ENCODE data around the gene PLEKHB1.
"Not testable (repeated sequence)": the region's sequence is repeated elsewhere in the genome, so short reads cannot be mapped to it uniquely, and the experiment has no call there.

The PLEKHB1 gene

GRCh38 chr11:73648571-73649046, 2.2 kb downstream of the PLEKHB1 start:
- peak; percentile 69 to 88 for DNase-seq

- no peak for DNase-seq
Measured at GRCh38 chr11:73649206-73649605, 2.8 kb downstream of the PLEKHB1 start.

DNA sequence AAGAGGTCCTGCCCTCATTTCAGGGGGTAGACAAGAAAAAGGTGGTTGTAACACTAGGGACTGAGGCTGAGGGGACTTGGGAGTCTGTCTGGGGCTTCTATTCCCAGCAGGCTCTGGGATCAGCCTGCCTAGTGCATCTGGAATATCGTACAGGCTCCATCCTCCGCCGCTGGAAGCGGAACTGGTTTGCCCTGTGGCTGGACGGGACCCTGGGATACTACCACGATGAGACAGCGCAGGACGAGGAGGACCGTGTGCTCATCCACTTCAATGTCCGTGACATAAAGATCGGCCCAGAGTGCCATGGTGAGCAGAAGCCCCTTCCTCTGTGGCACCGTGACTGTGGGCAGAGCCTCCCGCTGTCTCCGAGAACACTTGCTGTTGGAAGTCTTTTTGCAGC, 4.0 kb downstream of the PLEKHB1 start:
- DNase-seq: no peak

GRCh38 chr11:73651252-73651651, 4.9 kb downstream of the PLEKHB1 start:
- no peak for DNase-seq

- DNase-seq: no peak
Measured at GRCh38 chr11:73651661-73652045, 5.3 kb downstream of the PLEKHB1 start.

DNA sequence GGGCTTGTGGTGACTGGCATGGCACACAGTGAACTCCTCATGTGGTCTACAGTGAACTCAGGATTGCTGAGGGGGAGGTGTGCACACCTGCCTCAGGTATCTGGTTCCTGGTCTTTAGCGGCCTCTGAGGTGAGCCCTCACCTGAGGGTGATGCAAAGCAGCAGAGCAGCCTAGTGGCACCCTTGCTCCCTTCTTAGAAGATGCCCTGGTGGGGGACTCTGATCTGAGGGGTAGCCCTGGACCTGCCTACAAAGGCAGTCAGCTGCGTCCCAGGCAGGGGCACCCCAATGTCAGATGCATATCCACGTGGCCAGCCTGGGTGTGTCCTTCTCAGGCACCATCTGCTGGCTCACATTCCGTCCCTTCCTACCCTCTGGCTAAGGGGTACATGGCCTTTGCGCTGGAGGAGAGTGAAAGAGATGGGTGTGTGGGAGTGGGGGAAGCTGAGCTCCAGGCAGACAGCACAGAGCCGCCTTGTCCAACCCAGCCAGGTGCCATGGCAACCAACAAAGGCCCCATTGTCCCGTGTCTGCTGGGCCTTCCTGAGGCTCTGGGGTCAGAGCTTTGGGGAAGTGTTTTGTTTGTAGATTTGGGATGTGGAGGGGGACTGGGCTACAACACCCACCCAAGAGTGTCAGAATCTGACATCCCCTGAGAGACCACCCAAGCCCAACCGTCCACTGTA, 5.8 kb downstream of the PLEKHB1 start:
- peak; percentile 97 to 99 for DNase-seq

- peak in 1 of 2 experiments; percentile 35 for DNase-seq
Measured at GRCh38 chr11:73652856-73653559, 6.6 kb downstream of the PLEKHB1 start.

DNA sequence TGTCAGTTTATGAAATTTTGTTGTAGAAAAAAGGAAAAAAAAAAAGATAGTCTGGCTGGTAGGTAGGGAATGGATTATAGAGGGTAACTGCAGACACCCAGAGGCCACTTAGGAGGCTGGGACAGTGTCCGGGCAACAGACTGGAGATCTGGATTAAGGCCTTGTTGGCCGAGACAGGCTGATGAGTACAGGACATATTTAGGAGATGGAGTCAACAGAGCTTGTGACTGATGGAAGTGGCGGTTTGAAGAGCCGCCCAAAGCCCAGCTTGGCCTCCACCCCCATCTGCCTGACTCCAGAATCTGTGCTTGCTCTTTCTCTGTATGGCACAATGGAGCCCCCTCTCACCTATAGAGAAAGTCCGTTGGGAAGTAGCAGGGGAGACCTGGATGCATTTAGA, 7.6 kb downstream of the PLEKHB1 start:
- no peak for DNase-seq

GRCh38 chr11:73654482-73655021, 8.2 kb downstream of the PLEKHB1 start:
- no peak for DNase-seq

DNA sequence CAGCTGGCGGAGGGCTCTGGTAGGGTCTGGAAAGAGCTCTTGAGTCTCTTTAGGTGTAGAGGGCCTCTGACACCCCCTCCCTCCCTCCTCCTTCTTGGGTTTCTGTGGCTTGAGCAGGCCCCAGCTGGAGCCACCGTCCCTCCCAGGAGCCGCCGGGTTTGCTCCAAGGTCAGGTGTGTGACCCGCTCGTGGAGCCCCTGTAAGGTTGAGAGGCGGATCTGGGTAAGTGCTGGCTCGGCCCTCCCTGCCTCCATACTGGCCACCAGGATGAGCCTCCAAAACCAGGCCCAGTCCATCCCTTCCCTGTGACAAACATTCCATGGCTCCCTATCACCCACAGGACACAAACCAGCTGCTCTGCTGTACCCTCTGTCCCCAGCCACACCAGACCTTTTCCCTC, 9.3 kb downstream of the PLEKHB1 start:
- DNase-seq: no peak

- DNase-seq: no peak
Measured at GRCh38 chr11:73656985-73657384, 10.6 kb downstream of the PLEKHB1 start.

GRCh38 chr11:73659961-73660360, 13.6 kb downstream of the PLEKHB1 start:
- DNase-seq: peak in 1 of 2 experiments; percentile 39

DNA sequence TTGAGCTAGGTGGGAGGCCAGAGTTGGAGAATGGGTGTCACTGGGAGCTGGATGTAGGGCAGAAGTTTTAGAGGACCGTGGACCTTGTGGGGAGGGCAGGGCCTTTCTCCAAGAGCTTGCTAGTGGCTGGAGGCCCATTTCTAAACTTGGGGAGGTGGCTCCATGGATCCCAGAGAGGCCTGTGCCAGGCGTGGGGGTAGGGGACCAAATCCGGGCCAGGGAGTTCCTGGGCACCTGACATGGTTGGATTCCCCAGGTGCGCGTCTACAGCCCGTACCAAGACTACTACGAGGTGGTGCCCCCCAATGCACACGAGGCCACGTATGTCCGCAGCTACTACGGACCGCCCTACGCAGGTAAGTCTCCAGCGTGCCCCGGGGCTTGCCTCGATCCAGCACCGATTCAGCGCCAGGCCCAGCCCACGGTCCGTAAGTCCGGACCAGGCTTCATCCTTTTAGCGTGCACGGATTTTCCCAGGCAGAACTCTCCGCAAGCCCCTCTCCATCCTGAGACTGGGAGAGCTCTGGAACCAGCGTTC, 14.2 kb downstream of the PLEKHB1 start:
- DNase-seq: no peak

- peak; percentile 85 to 96 for DNase-seq
Measured at GRCh38 chr11:73661035-73661628, 14.8 kb downstream of the PLEKHB1 start.

- DNase-seq: no peak
Measured at GRCh38 chr11:73662445-73663157, 16.2 kb downstream of the PLEKHB1 start.

- no peak for DNase-seq
Measured at GRCh38 chr11:73663604-73664495, 17.5 kb downstream of the PLEKHB1 start.

- no peak for DNase-seq
Measured at GRCh38 chr11:73664877-73665276, 18.5 kb downstream of the PLEKHB1 start.

DNA sequence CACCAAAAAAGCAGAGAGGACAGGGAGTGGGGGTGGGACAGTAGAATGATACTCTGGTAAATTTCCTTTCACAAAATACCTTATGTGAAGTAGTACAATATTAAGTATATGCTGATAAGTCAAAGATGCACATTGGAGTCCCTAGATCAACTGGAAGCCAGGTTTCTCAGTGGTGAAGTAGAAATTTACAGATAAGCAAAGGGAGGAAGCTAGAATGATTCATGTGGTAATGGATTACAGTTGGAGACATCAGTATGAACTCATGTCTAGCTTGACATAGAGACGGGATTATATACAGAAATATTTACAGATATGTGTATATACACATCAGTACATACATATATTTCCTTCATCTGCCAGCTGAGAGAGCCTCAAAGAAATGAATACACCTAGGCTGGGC, 21.5 kb downstream of the PLEKHB1 start:
- no peak for DNase-seq

DNA sequence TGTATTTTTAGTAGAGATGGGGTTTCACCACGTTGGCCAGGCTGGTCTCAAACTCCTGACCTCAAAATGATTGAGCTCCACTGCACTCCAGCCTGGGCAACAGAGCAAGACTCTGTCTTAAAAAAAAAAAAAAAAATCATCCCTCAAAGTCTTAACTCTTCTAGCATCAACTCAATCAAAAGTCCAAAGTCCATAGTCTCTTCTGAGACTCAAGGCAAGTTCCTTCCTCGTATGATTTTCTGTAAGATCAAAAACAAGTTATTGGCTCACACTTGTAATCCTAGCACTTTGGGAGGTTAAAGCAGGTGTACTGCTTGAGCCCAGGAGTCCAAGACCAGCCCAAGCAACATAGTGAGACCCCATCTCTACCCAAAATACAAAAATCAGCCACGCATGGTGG, 24.4 kb downstream of the PLEKHB1 start:
- no peak for DNase-seq

GRCh38 chr11:73671701-73672100, 25.3 kb downstream of the PLEKHB1 start:
- DNase-seq: no peak

DNA sequence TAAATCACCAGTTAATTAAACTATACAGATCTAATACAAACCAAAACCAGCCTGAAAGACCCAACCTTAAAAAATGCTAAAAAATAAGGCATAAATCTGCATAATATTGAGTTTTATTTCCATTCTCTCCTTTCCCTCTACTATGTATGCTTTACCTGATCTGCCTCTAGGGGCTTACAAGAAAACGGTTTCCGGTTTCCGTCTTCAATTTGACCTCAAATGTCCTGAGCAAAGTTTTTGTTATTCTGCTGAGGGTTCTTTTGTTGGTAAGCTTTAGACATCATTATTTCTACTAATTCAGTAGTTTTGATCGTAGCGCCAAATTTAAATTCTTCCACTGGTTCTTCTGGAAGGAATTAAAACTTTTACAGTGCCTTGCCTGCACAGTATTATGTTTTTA, 30.2 kb downstream of the PLEKHB1 start:
- DNase-seq: not testable (repeated sequence)

- DNase-seq: no peak
Measured at GRCh38 chr11:73680687-73681086, 34.3 kb downstream of the PLEKHB1 start.

Measured in NCI-H526 (cell line).